Measurements from ENCODE around the gene C1orf53. TPM values are rescaled to one million over a fixed set of nuclear protein-coding genes. Genes with fewer than 3 reads are reported as not detected.
"Not testable (repeated sequence)": the region's sequence is repeated elsewhere in the genome, so short reads cannot be mapped to it uniquely, and the experiment has no call there.

The C1orf53 gene
- total RNA-seq, 1 experiment from 2014 or later: 7.2 TPM

GRCh38 chr1:197869490-197870077 lies 32.8 kb upstream of the C1orf53 start:
- ChIA-PET POLR2A (no interaction called here), CTCF (interaction anchor here (0.6 to 1.6 kb wide), 5 partner anchors 23 to 296 kb away, joined by 4 to 7 read pairs (median 5); no protein-coding TSS in a partner anchor)
- no peak overlapping the region for H3K27ac ChIP-seq (ENCODE audit: low read length)
- in situ Hi-C loops (cut with HindIII; ENCODE audit: low pct_unique_long_range_greater_than_20kb, low sequenced_read_pairs) (no loop called here), intact Hi-C loops (cut with micrococcal nuclease; ENCODE audit: unreplicated experiment) (loop anchor here (2.0 to 5.0 kb wide), 2 partner anchors 255 to 347 kb away; no protein-coding TSS in a partner anchor)
- H3K9me3 ChIP-seq (ENCODE audit: control insufficient read depth, insufficient read depth, low read depth, low read length): no peaks in the 10 kb centered on the region
- no peaks in the 10 kb centered on the region; the same call in 1 of the 2 replicates for H3K27me3 ChIP-seq (ENCODE audit: control insufficient read depth, insufficient read depth, low read length)
- DNase-seq (ENCODE audit: low read depth, low spot score): no peak
- H3K4me3 ChIP-seq (ENCODE audit: low read depth in 2 of 2, low read length in 2 of 2): no peak overlapping the region
- no peaks in the 10 kb centered on the region for H3K36me3 ChIP-seq (ENCODE audit: control insufficient read depth, insufficient read depth, low read length)
- ATAC-seq: no peak
- TF ChIP-seq POLR2AphosphoS5 (IDR thresholded peaks at IDR 0.05; ENCODE audit: low read depth, low read length) (no peak), SIN3A (IDR thresholded peaks at IDR 0.05; ENCODE audit: borderline replicate concordance, insufficient read depth, low read depth, low read length) (no peak), CTCF (IDR thresholded peaks at IDR 0.05) (no peak), REST (IDR thresholded peaks at IDR 0.05; ENCODE audit: insufficient read depth in 1 of 2, low read depth in 2 of 2, low read length in 1 of 2) (no peak), TCF7L2 (IDR thresholded peaks at IDR 0.05; ENCODE audit: low read depth, low read length) (no peak)
- no TSS peak for BruUV-seq (replicated peaks)
- H3K4me1 ChIP-seq (ENCODE audit: control insufficient read depth, insufficient read depth, low read length): no peaks in the 10 kb centered on the region

GRCh38 chr1:197876894-197877293 lies 25.5 kb upstream of the C1orf53 start:
- Histone ChIP-seq H3K36me3 (ENCODE audit: control insufficient read depth, insufficient read depth, low read length) (no peaks in the 10 kb centered on the region), H3K27ac (ENCODE audit: low read length) (no peak overlapping the region), H3K27me3 (ENCODE audit: control insufficient read depth, insufficient read depth, low read length) (no peaks in the 10 kb centered on the region), H3K4me3 (ENCODE audit: low read depth in 2 of 2, low read length in 2 of 2) (no peak overlapping the region), H3K4me1 (ENCODE audit: control insufficient read depth, insufficient read depth, low read length) (no peaks in the 10 kb centered on the region), H3K9me3 (ENCODE audit: control insufficient read depth, insufficient read depth, low read depth, low read length) (no peaks in the 10 kb centered on the region)
- intact Hi-C loops (cut with micrococcal nuclease; ENCODE audit: unreplicated experiment): no loop called here
- CTCF ChIA-PET: no interaction called here
- POLR2A ChIA-PET: no interaction called here
- ATAC-seq: no peak
- TF ChIP-seq POLR2AphosphoS5 (IDR thresholded peaks at IDR 0.05; ENCODE audit: low read depth, low read length) (no peak), CTCF (IDR thresholded peaks at IDR 0.05) (no peak), TCF7L2 (IDR thresholded peaks at IDR 0.05; ENCODE audit: low read depth, low read length) (no peak), REST (IDR thresholded peaks at IDR 0.05; ENCODE audit: insufficient read depth in 1 of 2, low read depth in 2 of 2, low read length in 1 of 2) (no peak), SIN3A (IDR thresholded peaks at IDR 0.05; ENCODE audit: borderline replicate concordance, insufficient read depth, low read depth, low read length) (no peak)
- in situ Hi-C loops (cut with HindIII; ENCODE audit: low pct_unique_long_range_greater_than_20kb, low sequenced_read_pairs): no loop called here
- no peak for DNase-seq (ENCODE audit: low read depth, low spot score)
- no TSS peak for BruUV-seq (replicated peaks)

- intact Hi-C loops (cut with micrococcal nuclease; ENCODE audit: unreplicated experiment); CTCF ChIA-PET; H3K36me3 ChIP-seq (ENCODE audit: control insufficient read depth, insufficient read depth, low read length); H3K4me1 ChIP-seq (ENCODE audit: control insufficient read depth, insufficient read depth, low read length); DNase-seq (ENCODE audit: low read depth, low spot score); H3K27me3 ChIP-seq (ENCODE audit: control insufficient read depth, insufficient read depth, low read length); H3K9me3 ChIP-seq (ENCODE audit: control insufficient read depth, insufficient read depth, low read depth, low read length); POLR2A ChIA-PET; ATAC-seq; H3K4me3 ChIP-seq (ENCODE audit: low read depth in 2 of 2, low read length in 2 of 2); BruUV-seq (replicated peaks); H3K27ac ChIP-seq (ENCODE audit: low read length); in situ Hi-C loops (cut with HindIII; ENCODE audit: low pct_unique_long_range_greater_than_20kb, low sequenced_read_pairs): not testable (repeated sequence)
These were observed 22.0 kb upstream of the C1orf53 start for GRCh38 chr1:197880385-197880784.
